Measurements from ENCODE around the gene ZNF224.

ZNF224 gene

DNA sequence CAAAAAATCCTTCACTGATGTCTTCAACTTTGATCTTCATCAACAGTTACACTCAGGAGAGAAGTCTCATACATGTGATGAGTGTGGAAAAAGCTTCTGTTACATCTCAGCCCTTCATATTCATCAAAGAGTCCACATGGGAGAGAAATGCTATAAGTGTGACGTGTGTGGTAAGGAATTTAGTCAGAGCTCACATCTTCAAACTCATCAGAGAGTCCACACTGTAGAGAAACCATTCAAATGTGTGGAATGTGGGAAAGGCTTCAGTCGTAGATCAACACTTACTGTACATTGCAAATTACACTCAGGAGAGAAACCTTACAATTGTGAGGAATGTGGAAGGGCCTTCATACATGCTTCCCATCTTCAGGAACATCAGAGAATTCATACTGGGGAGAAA, 62.3 kb downstream of the ZNF224 start:
- TF ChIP-seq SIN3A (IDR thresholded peaks at IDR 0.05; ENCODE audit: borderline replicate concordance, insufficient read depth, low read length) (no peak), FOXP2 (optimal IDR thresholded peaks at IDR 0.05; ENCODE audit: borderline replicate concordance, extremely low read depth, extremely low read length, insufficient read depth) (no peak), REST (IDR thresholded peaks at IDR 0.05; ENCODE audit: insufficient read depth in 1 of 2, low read depth in 2 of 2, low read length in 2 of 2) (no peak), TAF1 (IDR thresholded peaks at IDR 0.05; ENCODE audit: borderline replicate concordance, insufficient read depth, low read length) (no peak), POLR2AphosphoS5 (IDR thresholded peaks at IDR 0.05; ENCODE audit: low read depth, low read length) (no peak)
